GM23248 (cell line): Measurements from ENCODE around the gene ATAD5.

Experiments used
- EZH2 ChIP-seq: fragments of 200-600 bp; sonication (generic); IDR thresholded peaks from 2 replicates; pipeline ENCODE4 v1.6.1; 2018; ENCODE audit warnings: antibody characterized with exemption, mild to moderate bottlenecking; ENCODE audit not compliant: insufficient read depth, poor library complexity, severe bottlenecking
- EZH2phosphoT487 ChIP-seq: fragments of 200-600 bp; sonication (generic); IDR thresholded peaks from 2 replicates; pipeline ENCODE4 v1.6.1; 2018; ENCODE audit warnings: antibody characterized with exemption, moderate library complexity, mild to moderate bottlenecking, low read depth; ENCODE audit not compliant: insufficient read depth

GRCh38 chr17:30897311-30897710 is 65.5 kb downstream of the ATAD5 start:
- no peak for TF ChIP-seq EZH2
- TF ChIP-seq EZH2phosphoT487, result no peak
